NCI-H2171 treated with DMSO at 0.1 percent for 48 hours (cell line): ENCODE data around the gene NTMT1.

Source experiments
- DNase-seq: peaks from one replicate; lab custom pipeline; 2025; lab: John Stamatoyannopoulos, UW

Gene NTMT1

GRCh38 chr9:129678844-129679243, 52.9 kb downstream of the NTMT1 start:
- DNase-seq = no peak

- no peak for DNase-seq
These were observed 53.6 kb downstream of the NTMT1 start for GRCh38 chr9:129679537-129679936.

GRCh38 chr9:129681924-129682323, 56.0 kb downstream of the NTMT1 start:
- DNase-seq = no peak

- no peak for DNase-seq
These were observed 56.4 kb downstream of the NTMT1 start for GRCh38 chr9:129682381-129682780.

GRCh38 chr9:129685220-129685932, 59.4 kb downstream of the NTMT1 start:
- no peak for DNase-seq
